HepG2 (cell line): ENCODE measurements around the gene GLG1. TPM values are rescaled to one million over a fixed set of nuclear protein-coding genes. Genes with fewer than 3 reads are reported as not detected.

Source experiments
- ATAC-seq: fragments of 200-7000 bp; cut with Tn5 transposase; 3 replicates; pipeline ENCODE4 v1.9.1; 2020; ENCODE audit warnings: mild to moderate bottlenecking, moderate library complexity
- BruUV-seq: library from RNA; stranded (reverse); fragments of 400-500 nt; replicated peaks from 2 replicates; lab custom pipeline; 2021; lab: Mats Ljungman, UMichigan
- CTCF ChIA-PET: fragments of 300-600 bp; formaldehyde crosslinking; extraction: SDS; loops from one replicate; lab custom pipeline; 2021; ENCODE audit warnings: low total read pairs, inconsistent platforms, low intra/inter-chr PET ratio; lab: Yijun Ruan, JAX
- POLR2A ChIA-PET: fragments of 350-600 bp; sonication (Branson Sonifier 250); formaldehyde crosslinking; loops from one replicate; lab custom pipeline; 2020; ENCODE audit warnings: antibody characterized with exemption, inconsistent platforms; lab: Yijun Ruan, JAX
- DNase-seq: peaks from one replicate; pipeline ENCODE4 v3.0.0-alpha.2; 2015; ENCODE audit warnings: low spot score
- FAIRE-seq: peaks from 3 replicates; lab custom pipeline; 2011; peaks lifted over from hg19 to GRCh38; lab: Jason Lieb, UNC
- H2AFZ ChIP-seq: one replicate; pipeline ENCODE4 v1.6.1; 2011; ENCODE audit warnings: low read length, inconsistent platforms
- H3K27ac ChIP-seq: fragments of 300-600 bp; 3 replicates; pipeline ENCODE4 v1.8.0; 2011; ENCODE audit warnings: mixed run types, mild to moderate bottlenecking, mixed read lengths, low read length, inconsistent platforms; ENCODE audit not compliant: insufficient read depth; ENCODE audit errors: extremely low read length
- H3K27me3 ChIP-seq, 2 experiments: fragments of 200-600 bp in 1 of 2; 2 replicates in 1 of 2; 3 replicates in 1 of 2; pipeline versions ENCODE4 v1.6.0 to v1.8.0; 2011; ENCODE audit warnings: low read length in 2 of 2, mild to moderate bottlenecking in 2 of 2, moderate library complexity in 2 of 2, inconsistent platforms in 1 of 2; ENCODE audit not compliant: insufficient read depth in 2 of 2, control insufficient read depth in 1 of 2
- H3K36me3 ChIP-seq, 2 experiments: fragments of 200-600 bp in 1 of 2; replicated peaks in 1 of 2; 2 replicates in 1 of 2; 3 replicates in 1 of 2; pipeline versions ENCODE4 v1.5.1 to v1.8.0; 2011; ENCODE audit warnings: low read length in 2 of 2, inconsistent platforms in 1 of 2; ENCODE audit not compliant: insufficient read depth in 2 of 2, control insufficient read depth in 1 of 2
- H3K4me1 ChIP-seq: 2 replicates; pipeline ENCODE4 v1.5.1; 2012; ENCODE audit warnings: low read length, inconsistent platforms; ENCODE audit not compliant: insufficient read depth
- H3K4me2 ChIP-seq: 2 replicates; pipeline ENCODE4 v1.6.0; 2011; ENCODE audit warnings: low read depth, low read length, inconsistent platforms
- H3K4me3 ChIP-seq, 3 experiments: fragments of 200-600 bp in 1 of 3; sonication (generic), shearing (Covaris generic) in 1 of 3; replicated peaks in 1 of 3; 2 replicates each; pipeline ENCODE4 v1.5.1; 2011 to 2016; ENCODE audit warnings: low read length in 3 of 3, inconsistent platforms in 2 of 3, low read depth in 2 of 3, mild to moderate bottlenecking in 2 of 3, control low read depth in 1 of 3, mixed read lengths in 1 of 3; ENCODE audit not compliant: insufficient read depth in 1 of 3
- H3K79me2 ChIP-seq: one replicate; pipeline ENCODE4 v1.6.1; 2011; ENCODE audit warnings: low read length, inconsistent platforms; ENCODE audit not compliant: insufficient read depth
- H3K9ac ChIP-seq: 2 replicates; pipeline ENCODE4 v1.6.0; 2011; ENCODE audit warnings: mild to moderate bottlenecking, low read depth, low read length, inconsistent platforms; ENCODE audit not compliant: insufficient read depth
- H3K9me3 ChIP-seq: 2 replicates; pipeline ENCODE4 v1.5.1; 2012; ENCODE audit warnings: mild to moderate bottlenecking, low read length
- H4K20me1 ChIP-seq: 2 replicates; pipeline ENCODE4 v1.6.0; 2011; ENCODE audit warnings: inconsistent platforms, mild to moderate bottlenecking, low read length, moderate library complexity; ENCODE audit not compliant: insufficient read depth
- FOXK1 ChIP-seq: sonication (generic); formaldehyde crosslinking; IDR thresholded peaks from 2 replicates; pipeline ENCODE4 v1.4.0; 2020; ENCODE audit warnings: low read depth, missing genetic modification reagents, borderline replicate concordance
- HES4 ChIP-seq: sonication (generic); formaldehyde crosslinking; IDR thresholded peaks from 2 replicates; pipeline ENCODE4 v1.9.0; 2021; ENCODE audit warnings: mild to moderate bottlenecking, missing genetic modification reagents, borderline replicate concordance
- PITX1 ChIP-seq: sonication (generic); formaldehyde crosslinking; IDR thresholded peaks from 2 replicates; pipeline ENCODE4 v1.5.1; 2020; ENCODE audit warnings: mild to moderate bottlenecking, missing genetic modification reagents
- RAD51 ChIP-seq: fragments of 450-650 bp; IDR thresholded peaks from 2 replicates; pipeline ENCODE4 v1.6.1; 2016; ENCODE audit warnings: borderline replicate concordance
- REPIN1 ChIP-seq: sonication (generic); formaldehyde crosslinking; IDR thresholded peaks from 2 replicates; pipeline ENCODE4 v1.8.0; 2022; ENCODE audit warnings: missing genetic modification reagents, low read depth, mild to moderate bottlenecking, borderline replicate concordance
- SIN3A ChIP-seq: IDR thresholded peaks from 2 replicates; pipeline ENCODE4 v1.6.1; 2011; ENCODE audit warnings: low read depth, mild to moderate bottlenecking, control low read depth, low read length, borderline replicate concordance
- ZBTB1 ChIP-seq: sonication (generic); formaldehyde crosslinking; IDR thresholded peaks from 2 replicates; pipeline ENCODE4 v1.4.0; 2020; ENCODE audit warnings: missing genetic modification reagents, borderline replicate concordance
- ZNF10 ChIP-seq: sonication (generic); formaldehyde crosslinking; IDR thresholded peaks from 2 replicates; pipeline ENCODE4 v1.4.0; 2020; ENCODE audit warnings: mild to moderate bottlenecking, low read depth, missing genetic modification reagents, borderline replicate concordance
- ZNF121 ChIP-seq: sonication (generic); formaldehyde crosslinking; IDR thresholded peaks from 2 replicates; pipeline ENCODE4 v1.5.0; 2020; ENCODE audit warnings: mild to moderate bottlenecking, missing genetic modification reagents
- ZNF207 ChIP-seq: fragments of 450-650 bp; IDR thresholded peaks from 2 replicates; pipeline ENCODE4 v1.6.1; 2016; ENCODE audit warnings: antibody characterized with exemption, borderline replicate concordance
- ZNF367 ChIP-seq: sonication (generic); formaldehyde crosslinking; IDR thresholded peaks from 2 replicates; pipeline ENCODE4 v1.4.0; 2020; ENCODE audit warnings: missing genetic modification reagents, borderline replicate concordance
- ZNF441 ChIP-seq: sonication (generic); formaldehyde crosslinking; IDR thresholded peaks from 2 replicates; pipeline ENCODE4 v1.7.0; 2021; ENCODE audit warnings: missing genetic modification reagents, borderline replicate concordance
- ZNF710 ChIP-seq: sonication (generic); formaldehyde crosslinking; IDR thresholded peaks from 2 replicates; pipeline ENCODE4 v1.5.0; 2020; ENCODE audit warnings: mild to moderate bottlenecking, missing genetic modification reagents, borderline replicate concordance
- WGBS: methylation state at CpG from one replicate; pipeline ENCODE4 v1.1.6; 2017; ENCODE audit warnings: low lambda C conversion rate; 5-methylcytosine and 5-hydroxymethylcytosine counted together
- in situ Hi-C: cut with HindIII; loops from 2 replicates; pipeline ENCODE4 v1.10.0; 2017; ENCODE audit warnings: low pct_unique_long_range_greater_than_20kb; ENCODE audit not compliant: extremely low pct_ligation_motif_present
- intact Hi-C: fragments of 100-400 bp; cut with micrococcal nuclease; formaldehyde crosslinking; loops from one replicate; pipeline ENCODE4 v1.10.0; 2022; ENCODE audit not compliant: unreplicated experiment
- polyA plus RNA-seq, 8 experiments: library from polyadenylated mRNA; depleted of rRNA in 3 of 8; stranded (reverse) in 7 of 8; unstranded in 1 of 8; fragments of >200 nt; fragmentation: Illumina TruSeq in 4 of 8; extraction: Trizol in 4 of 8; gene quantifications; 2 replicates each; pipeline versions ENCODE4 v1.2.1 to v1.2.3, GENCODE V29; 2011 to 2016; ENCODE audit warnings: low read depth in 4 of 8, missing spikeins in 1 of 8, mixed read lengths in 1 of 8; ENCODE audit not compliant: insufficient read depth in 1 of 8
- total RNA-seq, 5 experiments: library from RNA; depleted of rRNA; stranded (reverse); fragments of >200 nt; fragmentation: Illumina TruSeq; extraction: Trizol; gene quantifications; 2 replicates each; pipeline ENCODE4 v1.2.3, GENCODE V29; 2016; ENCODE audit warnings: low read depth in 1 of 5
- TF ChIP-seq, protein P1 (sequence below): fragments of 450-650 bp; IDR thresholded peaks from 2 replicates; pipeline ENCODE4 v1.6.1; 2016
- TF ChIP-seq, protein P2 (sequence below): IDR thresholded peaks from 2 replicates; pipeline ENCODE4 v1.6.1; 2016; ENCODE audit warnings: missing compliant biosample characterization, missing genetic modification reagents, borderline replicate concordance

The GLG1 gene
- total and polyA plus RNA-seq, 2 of the 13 experiments (the other 11 are each of a cell fraction or from before 2014, with no cell fraction given): 87.7 to 141 TPM

GRCh38 chr16:74608944-74609343, 2.0 kb upstream of the GLG1 start (continued):
- TF ChIP-seq REPIN1 (CRISPR knock-in tag): no peak
- no peak for TF ChIP-seq HES4 (CRISPR knock-in tag)
- no peak for TF ChIP-seq RAD51
- no peak for TF ChIP-seq ZNF207
- no peak for TF ChIP-seq PITX1

GRCh38 chr16:74608381-74608780, 1.5 kb upstream of the GLG1 start:
- Histone ChIP-seq H3K36me3 (no peaks in the 10 kb centered on the region), H2AFZ (peak overlapping the region; percentile 42), H3K27ac (no peak overlapping the region), H3K4me3 (no peak overlapping the region), H3K9me3 (no peaks in the 10 kb centered on the region), H3K4me1 (peaks cover 47% of the 10 kb centered on the region), H4K20me1 (peaks cover 24% of the 10 kb centered on the region), H3K4me2 (no peak overlapping the region), H3K27me3 (peaks cover 0 to 3% of the 10 kb centered on the region in 2 experiments; a peak in 1 of 5 replicates), H3K9ac (no peak overlapping the region), H3K79me2 (peaks cover 32% of the 10 kb centered on the region)
- intact Hi-C loops (loop anchor here (5.0 to 10.0 kb wide), 3 partner anchors 36 to 134 kb away; no protein-coding TSS in a partner anchor), in situ Hi-C loops (no loop called here)
- ATAC-seq: no peak
- ChIA-PET CTCF (no interaction called here), POLR2A (interaction anchor here (0.6 to 2.5 kb wide), 3 partner anchors 23 to 234 kb away, joined by 3 to 26 read pairs (median 14); no protein-coding TSS in a partner anchor)
- DNase-seq: no peak
- BruUV-seq: no TSS peak
- 82% methylated on average over 6 of the region's 6 CpGs for WGBS
- FAIRE-seq: no peak
- TF ChIP-seq, protein P1, sequence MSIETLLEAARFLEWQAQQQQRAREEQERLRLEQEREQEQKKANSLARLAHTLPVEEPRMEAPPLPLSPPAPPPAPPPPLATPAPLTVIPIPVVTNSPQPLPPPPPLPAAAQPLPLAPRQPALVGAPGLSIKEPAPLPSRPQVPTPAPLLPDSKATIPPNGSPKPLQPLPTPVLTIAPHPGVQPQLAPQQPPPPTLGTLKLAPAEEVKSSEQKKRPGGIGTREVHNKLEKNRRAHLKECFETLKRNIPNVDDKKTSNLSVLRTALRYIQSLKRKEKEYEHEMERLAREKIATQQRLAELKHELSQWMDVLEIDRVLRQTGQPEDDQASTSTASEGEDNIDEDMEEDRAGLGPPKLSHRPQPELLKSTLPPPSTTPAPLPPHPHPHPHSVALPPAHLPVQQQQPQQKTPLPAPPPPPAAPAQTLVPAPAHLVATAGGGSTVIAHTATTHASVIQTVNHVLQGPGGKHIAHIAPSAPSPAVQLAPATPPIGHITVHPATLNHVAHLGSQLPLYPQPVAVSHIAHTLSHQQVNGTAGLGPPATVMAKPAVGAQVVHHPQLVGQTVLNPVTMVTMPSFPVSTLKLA: peak; percentile 47; the same call in 1 of the 2 replicates
- TF ChIP-seq, protein P2, sequence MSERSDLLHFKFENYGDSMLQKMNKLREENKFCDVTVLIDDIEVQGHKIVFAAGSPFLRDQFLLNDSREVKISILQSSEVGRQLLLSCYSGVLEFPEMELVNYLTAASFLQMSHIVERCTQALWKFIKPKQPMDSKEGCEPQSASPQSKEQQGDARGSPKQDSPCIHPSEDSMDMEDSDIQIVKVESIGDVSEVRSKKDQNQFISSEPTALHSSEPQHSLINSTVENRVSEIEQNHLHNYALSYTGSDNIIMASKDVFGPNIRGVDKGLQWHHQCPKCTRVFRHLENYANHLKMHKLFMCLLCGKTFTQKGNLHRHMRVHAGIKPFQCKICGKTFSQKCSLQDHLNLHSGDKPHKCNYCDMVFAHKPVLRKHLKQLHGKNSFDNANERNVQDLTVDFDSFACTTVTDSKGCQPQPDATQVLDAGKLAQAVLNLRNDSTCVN (CRISPR knock-in tag): no peak
- 0 out of 2 replicates have a peak, but pooled peaks have one; percentile 42 for TF ChIP-seq ZNF121 (CRISPR knock-in tag)
- TF ChIP-seq ZNF710 (CRISPR knock-in tag): no peak
- no peak for TF ChIP-seq SIN3A
- TF ChIP-seq ZNF10 (CRISPR knock-in tag): no peak
- TF ChIP-seq ZNF367 (CRISPR knock-in tag): no peak
- TF ChIP-seq FOXK1: 0 out of 2 replicates have a peak, but pooled peaks have one; percentile 18
- TF ChIP-seq REPIN1 (CRISPR knock-in tag): no peak
- no peak for TF ChIP-seq ZBTB1
- TF ChIP-seq ZNF441 (CRISPR knock-in tag): no peak
